ENCODE measurements around the gene MAL.
"Not testable (repeated sequence)": the region's sequence is repeated elsewhere in the genome, so short reads cannot be mapped to it uniquely, and the experiment has no call there.

Gene MAL

DNA sequence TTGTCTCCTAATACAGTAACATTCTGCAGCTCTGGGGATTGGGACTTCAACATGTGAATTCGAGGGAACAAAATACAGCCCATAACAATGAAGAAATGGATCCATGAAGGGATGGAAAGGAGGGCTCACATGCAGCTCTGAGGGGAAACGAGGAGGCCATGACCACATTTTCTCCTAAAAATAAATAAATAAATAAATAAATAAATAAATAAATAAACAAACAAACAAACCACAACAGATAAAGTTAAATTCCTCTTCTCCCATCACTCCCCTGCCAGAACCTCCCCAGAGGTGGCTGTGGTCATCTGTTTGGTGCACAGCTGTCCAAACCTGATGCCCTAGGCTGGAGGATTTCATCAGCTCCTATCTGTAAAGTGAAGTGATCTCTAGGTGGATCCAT, 42.7 kb downstream of the MAL start:
- no peak for DNase-seq

DNA sequence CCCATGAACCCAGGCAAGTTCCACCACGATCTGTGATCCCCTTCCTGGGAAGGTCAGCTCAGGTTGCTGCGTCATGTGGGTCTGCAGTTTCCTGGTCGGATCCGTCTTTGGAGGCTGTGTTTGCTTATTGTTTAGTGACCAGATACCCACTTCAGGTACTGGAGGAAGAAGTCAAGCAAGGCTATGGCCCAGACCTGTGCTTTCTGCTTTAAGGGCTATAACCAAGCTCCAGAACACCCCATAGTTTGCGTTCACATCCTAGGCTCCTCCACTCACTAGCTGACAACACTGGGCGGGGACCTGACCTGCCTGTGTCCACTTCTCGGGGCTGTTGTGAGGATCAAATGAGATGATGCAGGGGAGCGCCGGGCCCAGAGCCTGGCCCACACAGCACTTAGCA, 44.0 kb downstream of the MAL start:
- DNase-seq, result no peak

DNA sequence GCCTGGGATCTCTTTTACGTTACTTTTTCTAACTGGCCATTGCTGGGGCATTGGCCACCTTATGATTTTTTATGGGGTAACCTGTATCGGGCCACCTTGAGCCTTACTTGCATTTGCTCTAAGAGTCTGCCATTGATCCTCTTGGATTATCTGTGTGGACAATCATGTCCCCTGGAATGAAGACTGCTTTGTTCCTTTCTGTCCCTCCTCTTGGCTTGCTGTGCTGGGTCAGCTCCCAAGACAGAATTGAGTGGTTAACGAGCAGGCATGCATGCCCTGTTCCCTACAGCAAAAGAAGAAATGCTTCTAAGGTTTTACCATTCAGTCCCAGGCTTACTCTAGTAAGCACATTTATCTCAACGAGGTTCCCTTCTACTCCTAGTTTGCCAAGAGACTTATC, 46.3 kb downstream of the MAL start:
- no peak for DNase-seq

DNA sequence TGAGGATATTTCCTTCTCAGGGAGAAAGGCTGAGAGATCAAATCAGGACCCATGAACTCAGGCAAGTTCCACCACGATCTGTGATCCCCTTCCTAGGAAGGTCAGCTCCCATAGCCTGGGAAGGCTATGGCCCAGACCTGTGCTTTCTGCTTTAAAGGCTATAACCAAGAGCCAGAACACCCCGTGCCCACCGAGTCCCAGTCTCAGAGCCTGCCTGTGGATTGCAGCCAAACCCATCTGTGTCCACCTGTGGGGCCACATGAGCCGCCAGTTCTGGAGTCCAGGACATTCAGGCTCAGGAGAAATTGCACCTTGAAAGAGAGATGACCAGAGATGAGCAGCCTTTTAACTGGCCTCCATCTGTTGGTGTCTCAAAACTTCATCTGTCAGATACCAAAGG, 46.9 kb downstream of the MAL start:
- no peak for DNase-seq

DNA sequence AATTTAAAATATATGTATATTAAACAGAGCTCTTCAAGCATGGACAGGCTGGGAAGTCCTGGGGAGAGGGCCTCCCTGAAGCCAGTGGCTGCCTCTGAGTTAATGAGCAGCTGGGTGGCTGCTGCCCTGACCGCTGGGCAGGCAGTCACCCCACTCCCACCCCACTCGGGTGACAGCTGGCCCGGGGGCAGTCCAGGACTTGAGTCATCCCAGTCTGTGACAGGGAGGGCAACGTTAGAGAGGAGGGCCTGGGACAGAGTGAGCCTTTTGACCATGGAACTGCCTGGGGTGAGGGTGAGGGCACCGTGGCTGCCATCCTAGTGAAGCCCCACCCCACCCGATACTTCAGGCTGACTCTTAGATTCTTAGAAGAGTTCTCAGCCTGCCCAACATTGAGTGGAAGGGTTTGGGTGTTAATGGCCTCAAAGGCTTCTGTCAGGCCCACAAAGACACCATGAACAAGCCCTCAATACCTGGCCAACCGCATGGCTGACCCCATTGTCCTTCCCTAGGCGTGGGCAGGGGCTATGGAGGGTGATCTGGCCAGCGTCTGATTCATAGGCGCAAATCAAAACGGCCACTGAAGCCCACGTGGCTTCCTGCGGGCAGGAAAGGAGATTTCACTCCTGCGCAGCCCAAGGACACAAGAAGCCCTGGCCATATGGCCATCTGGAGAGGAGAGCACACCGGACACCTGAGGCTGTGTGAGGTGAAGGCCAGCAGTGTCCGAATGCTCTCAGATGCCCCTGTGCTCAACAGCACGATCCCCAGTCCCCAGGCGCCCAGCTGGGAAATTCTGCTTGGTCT, 48.6 kb downstream of the MAL start:
- DNase-seq, result no peak

DNA sequence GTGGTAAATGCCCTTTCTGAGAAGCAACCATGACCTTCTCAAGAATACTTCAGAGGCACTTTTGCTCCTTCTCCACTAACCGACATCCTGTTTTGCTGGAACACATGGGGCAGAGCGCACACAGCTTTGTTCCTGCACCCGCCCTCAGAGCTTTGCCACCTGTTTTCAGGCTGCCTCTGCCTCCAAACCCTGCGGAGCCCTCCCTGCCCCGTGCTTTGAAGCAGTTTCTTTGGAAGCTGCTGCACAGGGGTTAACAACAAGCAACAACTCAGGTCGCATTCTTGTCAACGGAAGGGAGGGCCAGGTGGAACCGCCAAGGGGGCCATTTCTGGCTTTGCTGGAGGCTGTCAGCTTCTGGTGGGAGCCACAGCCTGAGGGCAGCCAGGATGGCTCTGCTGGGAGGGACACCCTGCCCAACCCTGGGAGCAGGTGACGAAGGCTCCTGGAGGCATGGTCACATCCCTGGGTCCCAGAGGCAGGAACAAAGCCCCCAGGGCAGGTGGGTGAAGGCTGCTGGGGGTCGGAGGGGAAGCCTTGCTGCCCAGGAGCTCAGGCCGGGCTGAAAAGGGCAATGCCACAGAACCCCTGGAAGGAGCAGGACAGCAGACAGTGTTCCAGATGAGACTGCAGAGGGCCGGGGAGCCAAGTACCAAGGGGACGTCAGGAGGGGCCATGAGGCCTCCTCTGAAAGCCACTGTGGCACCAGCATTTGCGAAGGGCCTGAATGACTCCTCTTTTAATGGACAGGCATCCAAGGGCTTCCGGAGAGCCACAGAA, 49.3 kb downstream of the MAL start:
- no peak for DNase-seq

DNA sequence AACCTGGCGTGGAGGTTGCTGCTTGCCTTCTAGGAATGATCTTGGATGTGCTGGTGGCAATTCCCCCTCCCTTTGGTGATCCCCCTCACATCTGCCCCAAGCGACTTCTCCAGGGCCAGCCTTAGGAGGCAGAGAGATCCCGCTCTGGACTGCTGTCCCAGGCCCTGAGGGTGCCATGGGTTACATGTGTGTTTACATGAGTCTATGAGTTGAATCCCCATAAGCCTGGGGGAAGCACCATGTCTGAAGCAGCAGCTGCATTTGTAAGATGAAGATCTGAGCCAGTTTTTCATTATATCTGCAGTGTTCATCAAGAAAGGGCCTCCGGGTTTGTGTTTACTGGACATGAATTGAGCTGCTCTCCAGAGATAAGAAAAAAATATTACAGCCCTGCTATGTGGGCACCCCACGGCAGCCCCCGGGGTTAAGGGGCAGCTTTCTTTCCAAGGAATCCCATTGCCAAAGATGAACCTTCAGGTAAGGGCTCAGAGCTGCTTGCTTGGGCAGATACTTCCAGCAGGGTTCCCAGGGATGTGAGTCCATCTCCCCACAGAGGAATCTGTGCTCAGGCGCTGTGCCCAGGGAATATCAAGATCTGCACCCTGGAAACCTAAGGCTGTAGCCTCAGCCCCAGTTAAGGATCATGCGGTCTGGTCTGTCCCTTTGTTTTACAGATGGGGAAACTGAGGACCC, 50.1 kb downstream of the MAL start:
- DNase-seq, result no peak

DNA sequence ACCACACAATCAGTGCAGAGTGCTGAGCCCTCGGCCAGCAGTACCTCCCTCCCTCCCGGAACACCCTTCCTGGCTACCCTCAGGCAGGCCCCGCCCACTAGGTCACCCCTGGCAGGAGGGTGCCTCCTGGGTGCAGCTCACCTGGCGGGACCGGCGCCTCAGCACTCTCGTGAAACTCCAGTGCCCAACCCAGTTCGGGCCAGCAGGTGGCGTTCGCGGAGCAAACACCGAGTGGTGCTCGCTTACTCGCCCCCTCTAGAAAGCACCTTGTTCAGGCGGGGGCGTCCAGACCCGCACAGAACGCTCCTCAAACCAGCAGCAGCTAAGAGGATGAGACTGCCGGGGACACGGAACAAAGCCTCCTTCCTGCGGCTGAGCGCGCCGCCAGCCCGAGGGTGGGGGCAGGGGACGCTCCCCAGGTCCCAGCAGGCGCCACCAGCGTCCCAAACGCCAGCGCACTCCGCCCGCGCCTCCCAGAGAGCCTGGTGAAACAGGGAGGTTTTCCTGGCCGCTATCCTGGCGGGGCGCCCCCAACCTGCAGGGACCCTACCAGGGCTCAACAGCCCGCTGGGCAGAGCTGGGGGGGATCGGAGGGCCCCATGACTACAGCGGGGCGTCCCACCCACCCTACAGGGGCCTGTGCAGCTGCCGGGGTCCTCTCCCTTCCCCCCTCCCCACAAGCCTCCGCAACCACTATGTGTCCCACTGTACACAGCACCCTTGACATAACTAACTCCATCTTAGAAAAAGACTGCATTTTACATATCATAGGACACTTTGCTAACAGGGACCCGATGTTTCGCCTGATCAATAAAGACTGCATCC, 51.4 kb downstream of the MAL start:
- DNase-seq, result peak; percentile 80

DNA sequence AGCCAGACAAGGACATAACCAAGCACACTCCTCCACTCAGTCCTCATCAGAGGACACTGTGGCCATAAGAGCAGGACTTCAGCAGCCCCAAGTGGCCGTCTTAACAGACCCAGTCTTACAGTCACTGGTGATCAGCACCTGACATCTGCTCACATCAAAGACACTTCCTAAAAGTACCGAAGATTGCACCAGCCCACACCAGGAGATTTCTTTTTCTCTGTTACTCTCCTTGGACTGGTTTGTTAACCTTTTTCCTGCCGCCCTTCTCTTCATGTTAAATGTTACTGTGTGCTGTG, 52.0 kb downstream of the MAL start:
- no peak for DNase-seq

DNA sequence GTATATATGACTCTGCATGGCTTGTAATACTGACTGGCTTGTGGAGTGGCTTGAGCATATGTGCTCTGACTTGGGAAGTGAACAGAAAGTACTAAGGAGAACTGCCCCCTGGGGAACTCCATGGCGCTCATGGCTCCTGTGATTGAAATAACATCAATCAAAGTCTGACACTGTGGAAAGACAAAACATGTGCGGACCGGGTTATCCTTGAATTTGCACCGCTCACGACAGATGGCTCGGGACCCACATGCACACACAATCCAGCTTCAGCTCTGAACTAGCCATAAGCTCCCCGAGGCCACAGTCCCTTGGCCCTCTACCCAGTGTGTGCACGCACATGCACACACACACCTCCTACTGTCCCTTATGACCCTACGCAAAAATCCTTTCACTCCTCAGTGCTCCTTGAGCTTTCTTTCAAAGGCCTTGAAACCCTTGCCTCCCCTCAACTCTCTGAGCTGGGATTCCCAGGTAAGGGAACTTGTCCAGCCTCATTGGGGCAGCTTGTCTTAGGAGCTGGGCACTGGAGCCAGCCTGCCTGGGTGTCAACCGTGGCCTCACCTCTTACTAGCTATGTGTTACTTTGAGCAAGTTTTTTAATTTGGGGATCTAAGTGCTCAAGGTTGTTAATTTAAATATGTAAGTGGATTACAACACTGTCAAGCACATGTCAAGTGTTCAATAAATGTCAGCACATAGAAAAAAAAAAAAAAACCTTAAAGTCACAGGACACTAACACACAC, 52.5 kb downstream of the MAL start:
- no peak for DNase-seq

DNA sequence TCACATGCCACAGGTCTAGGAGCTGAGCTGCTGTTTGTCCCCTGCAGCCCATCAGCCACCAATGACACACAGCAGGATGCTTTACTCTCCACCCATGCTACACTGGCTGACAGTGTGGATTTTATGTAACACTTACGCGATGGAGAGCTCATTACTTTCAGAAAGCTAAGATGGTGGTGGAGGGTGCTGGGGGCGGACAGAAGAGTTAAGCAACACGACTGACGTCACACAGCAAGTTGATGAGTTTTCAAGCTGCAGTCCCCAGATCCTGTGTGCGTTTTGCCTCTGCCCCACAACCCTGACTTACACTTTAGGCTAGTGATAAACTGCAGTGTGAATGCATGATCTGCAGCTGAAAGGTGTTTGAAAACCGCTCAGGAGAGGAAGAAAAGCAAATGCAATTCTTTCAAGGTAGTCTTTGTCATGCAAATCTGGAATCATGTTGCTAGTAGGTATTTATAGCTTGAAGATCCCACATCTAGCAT, 53.7 kb downstream of the MAL start:
- DNase-seq, result no peak

DNA sequence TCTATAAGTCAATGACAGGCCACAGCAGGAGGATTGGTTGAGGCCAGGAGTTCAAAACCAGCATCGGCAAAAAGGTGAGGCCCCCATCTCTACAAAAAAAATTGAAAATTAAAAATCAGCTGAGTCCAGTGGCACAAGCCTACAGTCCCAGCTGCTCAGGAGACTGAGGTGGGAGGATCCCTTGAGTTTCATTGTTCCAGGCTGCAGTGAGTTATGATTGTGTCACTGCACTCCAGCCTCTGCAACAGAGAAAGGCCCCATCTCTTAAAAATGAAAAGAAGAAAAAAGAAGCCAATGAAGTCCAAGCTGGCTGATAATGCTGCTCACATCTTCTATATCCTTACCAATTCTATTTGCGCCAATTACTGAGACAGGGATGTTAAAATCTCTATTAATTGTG, 57.0 kb downstream of the MAL start:
- DNase-seq, result no peak

DNA sequence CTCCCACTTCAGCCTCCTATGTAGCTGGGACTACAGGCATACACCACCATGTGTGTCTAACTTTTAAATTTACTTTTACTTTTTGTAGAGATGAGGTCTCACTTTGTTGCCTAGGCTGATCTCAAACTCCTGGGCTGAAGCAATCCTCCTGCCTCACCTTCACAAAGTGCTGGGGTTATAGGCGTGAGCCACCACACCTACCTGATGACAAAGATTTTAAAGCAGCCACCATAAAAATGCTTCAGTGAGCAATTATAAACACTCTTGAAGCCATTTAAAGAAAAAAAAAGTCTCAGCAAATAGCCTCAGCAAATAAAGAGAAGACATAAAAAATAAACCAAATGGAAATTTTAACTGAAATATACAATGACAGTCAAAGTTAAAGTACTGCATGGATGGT, 60.5 kb downstream of the MAL start:
- DNase-seq, result no peak

DNA sequence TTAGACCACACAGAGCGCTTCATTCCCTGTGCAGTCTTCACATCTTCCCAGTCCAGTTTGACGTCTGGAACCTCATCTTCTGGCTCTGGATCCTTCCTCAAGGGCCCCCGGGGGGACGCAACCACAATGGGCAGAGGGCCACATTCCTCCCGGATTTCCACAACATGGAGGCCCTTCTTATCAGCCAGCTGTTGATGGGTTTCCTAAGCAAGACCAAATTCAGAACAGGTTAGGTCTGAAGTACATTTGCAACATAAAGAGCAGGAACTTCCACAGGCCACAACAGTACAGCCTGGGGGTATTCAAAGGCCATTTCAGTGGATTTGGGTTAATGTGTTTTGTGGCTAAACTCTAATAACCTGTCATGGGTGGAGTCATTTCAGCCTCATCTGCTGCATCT, 61.9 kb downstream of the MAL start:
- DNase-seq, result no peak

DNA sequence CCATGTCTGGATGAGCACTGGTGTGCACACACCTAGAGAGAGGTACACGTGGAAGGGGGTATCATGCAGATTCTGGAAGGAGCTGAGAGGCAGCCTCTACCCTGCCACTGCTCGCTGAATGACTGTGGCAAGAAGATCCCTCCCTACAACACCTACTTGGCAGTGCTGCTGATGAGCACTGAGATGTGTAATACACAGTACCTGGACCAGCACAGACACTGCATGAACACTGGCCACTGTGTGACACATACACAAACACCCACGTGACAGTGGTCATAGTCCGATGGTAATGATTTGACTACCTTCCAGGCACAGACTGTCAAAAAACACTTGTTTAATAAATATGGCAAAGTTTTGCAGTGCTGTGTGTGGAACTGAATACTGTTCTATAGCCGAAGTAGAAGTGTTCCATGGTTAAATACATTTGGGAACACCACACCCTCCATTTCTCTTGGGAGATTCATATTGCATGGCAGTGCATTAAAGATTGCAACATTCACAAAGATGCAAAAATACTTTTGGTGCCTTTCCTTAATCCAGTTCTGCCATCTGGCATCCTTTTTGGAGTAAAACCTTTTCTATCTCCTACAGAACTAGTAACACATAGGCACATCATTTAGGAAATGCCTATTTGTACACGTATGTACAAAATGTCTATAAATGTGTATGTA, 66.5 kb downstream of the MAL start:
- DNase-seq, result no peak

DNA sequence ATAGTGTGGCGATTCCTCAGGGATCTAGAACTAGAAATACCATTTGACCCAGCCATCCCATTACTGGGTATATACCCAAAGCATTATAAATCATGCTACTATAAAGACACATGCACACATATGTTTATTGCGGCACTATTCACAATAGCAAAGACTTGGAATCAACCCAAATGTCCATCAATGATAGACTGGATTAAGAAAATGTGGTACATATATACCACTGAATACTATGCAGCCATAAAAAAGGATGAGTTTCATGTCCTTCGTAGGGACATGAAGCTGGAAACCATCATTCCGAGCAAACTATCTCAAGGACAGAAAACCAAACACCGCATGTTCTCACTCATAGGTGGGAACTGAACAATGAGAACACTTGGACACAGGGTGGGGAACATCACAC, 72.8 kb downstream of the MAL start:
- DNase-seq, result not testable (repeated sequence)

DNA sequence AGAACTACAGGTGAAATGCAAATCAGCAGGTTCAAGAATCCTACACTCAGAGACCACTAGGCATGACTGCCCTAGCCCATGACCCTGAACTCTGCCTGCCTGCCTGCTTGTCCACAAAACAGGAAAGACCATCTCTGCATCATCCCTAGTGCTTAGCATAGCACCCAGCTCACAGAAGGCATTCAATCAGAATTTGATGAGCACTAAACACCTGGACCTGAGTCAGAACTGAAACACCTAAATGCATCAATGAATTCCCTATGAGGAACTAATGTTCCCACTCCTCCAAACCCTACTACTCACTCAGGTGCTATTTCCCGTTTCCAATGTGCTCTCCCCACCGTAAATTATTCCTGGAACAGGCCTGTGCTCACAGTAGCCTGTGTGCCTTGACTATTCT, 74.4 kb downstream of the MAL start:
- no peak for DNase-seq
